Measurements from ENCODE around the gene ARID5A.
"Not testable (repeated sequence)": the region's sequence is repeated elsewhere in the genome, so short reads cannot be mapped to it uniquely, and the experiment has no call there.

ARID5A gene

GRCh38 chr2:96541398-96542152 lies 5.0 kb downstream of the ARID5A start:
- peak; percentile 82 for DNase-seq

- no peak for DNase-seq
Observed at GRCh38 chr2:96542357-96542977, 5.9 kb downstream of the ARID5A start.

- DNase-seq: no peak
Observed at GRCh38 chr2:96546321-96546720, 9.8 kb downstream of the ARID5A start.

GRCh38 chr2:96546797-96547196 lies 10.2 kb downstream of the ARID5A start:
- DNase-seq: no peak

- DNase-seq: no peak
Observed at GRCh38 chr2:96547203-96547641, 10.7 kb downstream of the ARID5A start.

- DNase-seq: peak; percentile 79
Observed at GRCh38 chr2:96547731-96548171, 11.2 kb downstream of the ARID5A start.

GRCh38 chr2:96548558-96549465 lies 12.3 kb downstream of the ARID5A start:
- no peak for DNase-seq

- DNase-seq: no peak
Observed at GRCh38 chr2:96549466-96549785, 12.9 kb downstream of the ARID5A start.

- DNase-seq: no peak
Observed at GRCh38 chr2:96549967-96550786, 13.6 kb downstream of the ARID5A start.

- no peak for DNase-seq
Observed at GRCh38 chr2:96550787-96551604, 14.4 kb downstream of the ARID5A start.

GRCh38 chr2:96551605-96552314 lies 15.2 kb downstream of the ARID5A start:
- DNase-seq: no peak

- DNase-seq: no peak
Observed at GRCh38 chr2:96552315-96553175, 16.0 kb downstream of the ARID5A start.

GRCh38 chr2:96553176-96553956 lies 16.8 kb downstream of the ARID5A start:
- no peak for DNase-seq

- DNase-seq: not testable (repeated sequence)
Observed at GRCh38 chr2:96553957-96554292, 17.4 kb downstream of the ARID5A start.

GRCh38 chr2:96554293-96555145 lies 18.0 kb downstream of the ARID5A start:
- DNase-seq: peak; percentile 54

- DNase-seq: no peak
Observed at GRCh38 chr2:96555146-96555610, 18.6 kb downstream of the ARID5A start.

GRCh38 chr2:96556441-96557330 lies 20.1 kb downstream of the ARID5A start:
- DNase-seq: peak; percentile 59
